NCI-H2107 treated with DMSO at 0.1 percent for 48 hours (cell line): ENCODE measurements around the gene RNF207.

Source experiments
- DNase-seq: peaks from one replicate; lab custom pipeline; 2025; ENCODE audit not compliant: unreplicated experiment; lab: John Stamatoyannopoulos, UW

The RNF207 gene

GRCh38 chr1:6248161-6248776 lies 42.4 kb downstream of the RNF207 start:
- DNase-seq = no peak

DNA sequence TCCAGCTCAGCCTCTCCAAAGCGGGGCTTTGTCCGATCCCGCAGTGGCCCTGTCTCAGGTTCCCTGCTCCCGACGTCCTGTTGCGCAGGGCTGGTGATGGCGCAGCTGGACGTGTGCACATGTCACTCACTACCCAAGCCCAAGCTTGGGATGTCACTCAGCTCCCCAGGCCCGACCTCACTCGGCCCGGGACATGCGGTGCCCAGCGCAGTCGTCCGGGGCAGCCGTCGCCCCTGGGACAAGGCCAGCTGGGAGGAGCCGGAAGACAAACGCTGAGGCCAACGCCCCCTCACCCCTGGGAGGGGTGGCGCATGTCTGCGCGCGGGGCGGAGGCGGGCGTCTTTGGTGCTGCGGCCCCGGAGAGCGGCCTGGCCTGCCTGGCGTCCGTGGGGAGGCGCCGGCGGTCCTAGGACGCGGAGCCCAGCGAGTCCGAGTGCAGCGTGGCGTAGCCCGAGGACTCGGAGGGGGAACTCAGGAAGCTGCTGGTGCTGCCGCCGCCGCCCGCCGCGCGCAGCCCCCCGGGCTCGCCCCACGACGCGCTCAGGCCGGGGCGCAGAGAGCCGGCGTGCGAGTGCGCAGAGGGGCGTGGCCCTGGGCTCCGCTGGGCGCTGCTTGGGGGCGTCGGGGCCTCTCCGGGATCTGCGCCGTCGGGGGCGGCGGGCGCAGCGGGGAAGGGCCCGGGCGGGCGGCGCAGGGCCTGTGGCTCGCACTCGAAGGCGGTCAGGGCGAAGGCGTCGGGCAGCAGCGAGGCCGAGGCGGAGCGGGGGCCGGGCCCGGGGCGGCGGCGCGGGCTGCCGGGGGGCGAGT lies 43.2 kb downstream of the RNF207 start:
- no peak for DNase-seq

GRCh38 chr1:6249739-6250689 lies 44.1 kb downstream of the RNF207 start:
- DNase-seq = no peak

GRCh38 chr1:6251233-6251632 lies 45.3 kb downstream of the RNF207 start:
- DNase-seq = no peak

- no peak for DNase-seq
Observed at GRCh38 chr1:6251681-6252373, 45.9 kb downstream of the RNF207 start.

DNA sequence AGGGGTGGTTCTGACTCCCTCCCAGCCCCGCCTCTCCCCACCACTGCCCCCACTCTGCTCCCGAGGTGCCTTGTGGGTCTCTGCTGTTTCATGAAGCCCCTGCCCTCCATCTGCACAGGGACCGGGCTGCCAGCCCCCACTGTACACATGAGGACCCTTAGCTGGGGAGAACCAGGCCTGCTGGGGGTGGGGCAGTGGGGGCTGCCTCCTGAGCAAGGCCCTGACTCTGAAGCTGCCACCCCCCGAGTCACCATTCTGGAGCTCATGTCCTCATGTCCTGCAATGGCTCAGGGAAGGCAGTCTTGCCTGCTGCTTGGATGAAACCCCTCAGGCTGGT lies 46.4 kb downstream of the RNF207 start:
- DNase-seq = no peak

- no peak for DNase-seq
Observed at GRCh38 chr1:6253380-6253779, 47.5 kb downstream of the RNF207 start.

GRCh38 chr1:6254691-6255090 lies 48.8 kb downstream of the RNF207 start:
- DNase-seq = no peak

GRCh38 chr1:6256645-6257044 lies 50.7 kb downstream of the RNF207 start:
- no peak for DNase-seq

- DNase-seq = no peak
Observed at GRCh38 chr1:6257541-6258069, 51.7 kb downstream of the RNF207 start.

GRCh38 chr1:6258675-6259074 lies 52.8 kb downstream of the RNF207 start:
- DNase-seq = no peak

DNA sequence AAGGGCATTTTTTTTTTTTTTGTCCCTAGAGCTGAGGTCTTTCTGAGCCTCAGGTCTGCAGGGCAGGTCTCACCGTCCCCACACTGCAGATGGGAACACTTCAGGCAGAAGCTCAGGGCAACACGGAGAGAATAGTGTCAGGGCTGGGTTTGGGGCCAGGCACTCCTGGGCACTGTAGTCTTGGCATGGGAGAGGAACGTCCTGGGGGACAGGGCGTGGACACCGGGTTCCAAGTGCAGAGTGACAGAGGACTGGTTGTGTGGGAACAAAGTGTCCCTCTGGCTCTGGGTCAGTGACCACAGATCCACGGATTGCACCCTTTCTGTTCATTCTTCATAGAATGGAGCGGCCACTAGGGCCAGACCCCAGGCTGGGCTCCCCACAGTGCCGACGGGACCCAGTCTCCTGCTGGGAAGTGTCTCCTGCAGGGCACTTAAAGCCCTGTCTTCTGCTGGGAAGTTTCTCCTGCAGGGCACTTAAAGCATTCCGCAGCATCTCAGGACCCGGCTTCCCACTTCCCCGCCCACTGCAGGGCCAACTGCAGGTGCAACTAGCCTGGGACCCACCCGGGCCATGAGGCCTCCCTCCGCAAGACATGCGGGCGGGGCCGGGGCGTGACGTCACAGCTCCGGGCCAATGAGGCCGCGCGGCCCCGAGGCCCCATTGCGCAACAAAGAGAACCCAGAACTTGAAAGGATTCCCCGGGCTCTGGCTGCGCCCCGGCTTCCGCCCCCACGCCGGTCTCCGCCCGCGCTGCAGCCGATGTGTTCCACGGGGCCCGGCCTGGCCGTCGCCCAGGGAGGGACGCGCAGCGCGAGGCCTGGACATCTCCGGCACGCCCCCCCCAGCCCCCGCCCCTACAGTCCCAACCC lies 53.8 kb downstream of the RNF207 start:
- DNase-seq = no peak

DNA sequence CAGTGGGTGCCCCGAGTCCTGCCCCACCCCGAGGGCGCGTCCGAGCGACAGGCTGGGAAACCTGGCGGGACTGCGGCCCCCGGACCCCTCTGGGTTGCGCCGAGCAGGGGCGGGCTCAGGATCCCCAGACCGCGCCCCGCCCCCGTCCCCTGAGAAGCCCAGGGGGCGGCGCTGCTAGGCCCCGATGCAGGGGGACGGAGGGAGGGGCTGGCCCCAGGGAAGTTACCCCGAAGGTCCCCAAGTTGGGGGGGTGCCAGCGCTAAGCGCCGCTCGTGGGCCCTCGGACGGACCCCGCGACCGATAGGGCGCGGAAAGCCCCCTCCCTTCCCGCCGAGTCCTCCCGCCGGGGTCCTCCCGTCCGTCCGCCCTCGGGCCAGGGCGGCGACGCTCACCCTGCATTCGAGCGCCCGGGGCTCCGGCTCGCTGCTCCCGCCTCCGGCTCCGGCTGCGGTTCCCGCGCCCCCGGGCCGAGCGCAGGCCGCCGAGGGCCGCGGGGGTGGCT lies 54.6 kb downstream of the RNF207 start:
- DNase-seq = no peak

DNA sequence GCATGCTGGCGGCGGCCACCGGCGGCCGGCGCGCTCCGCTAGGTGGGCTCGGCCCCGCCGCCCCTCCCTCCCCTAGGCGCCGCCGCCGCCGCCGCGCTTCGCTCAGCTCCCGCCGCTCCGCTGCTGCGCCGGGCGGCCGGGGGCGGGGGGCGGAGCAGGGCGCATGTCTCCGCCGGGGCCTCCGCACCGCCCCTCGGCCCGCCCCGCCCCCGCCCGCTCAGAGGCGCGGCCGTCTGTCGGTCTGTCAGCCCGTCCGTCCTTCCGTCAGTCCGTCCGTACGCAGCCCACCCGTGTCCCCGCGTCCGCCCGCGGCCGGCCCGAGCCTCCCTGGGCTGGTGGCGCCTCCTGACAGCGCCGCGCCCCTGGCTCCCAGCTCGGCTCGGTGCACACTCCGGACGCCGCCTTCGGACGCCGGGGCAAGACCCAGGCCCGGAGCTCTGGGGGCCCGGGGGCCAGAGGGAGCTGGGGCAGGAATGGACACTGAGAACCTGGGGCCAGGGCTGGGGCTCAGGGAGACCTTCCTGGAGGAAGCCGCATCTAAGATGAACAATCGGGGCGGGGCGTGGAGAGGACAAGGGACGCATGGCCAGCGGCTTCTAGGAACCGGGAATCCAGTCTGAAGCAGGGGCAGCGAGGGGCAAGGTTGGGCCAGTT lies 55.2 kb downstream of the RNF207 start, which contains the start of gene GPR153:
Gene GPR153, minus strand, starts transcription at position 138 of the 654 bp plus-strand sequence. CDS start 6,193 bp downstream, outside the sequence.
- DNase-seq = no peak

GRCh38 chr1:6261615-6261995 lies 55.7 kb downstream of the RNF207 start:
- DNase-seq = no peak

DNA sequence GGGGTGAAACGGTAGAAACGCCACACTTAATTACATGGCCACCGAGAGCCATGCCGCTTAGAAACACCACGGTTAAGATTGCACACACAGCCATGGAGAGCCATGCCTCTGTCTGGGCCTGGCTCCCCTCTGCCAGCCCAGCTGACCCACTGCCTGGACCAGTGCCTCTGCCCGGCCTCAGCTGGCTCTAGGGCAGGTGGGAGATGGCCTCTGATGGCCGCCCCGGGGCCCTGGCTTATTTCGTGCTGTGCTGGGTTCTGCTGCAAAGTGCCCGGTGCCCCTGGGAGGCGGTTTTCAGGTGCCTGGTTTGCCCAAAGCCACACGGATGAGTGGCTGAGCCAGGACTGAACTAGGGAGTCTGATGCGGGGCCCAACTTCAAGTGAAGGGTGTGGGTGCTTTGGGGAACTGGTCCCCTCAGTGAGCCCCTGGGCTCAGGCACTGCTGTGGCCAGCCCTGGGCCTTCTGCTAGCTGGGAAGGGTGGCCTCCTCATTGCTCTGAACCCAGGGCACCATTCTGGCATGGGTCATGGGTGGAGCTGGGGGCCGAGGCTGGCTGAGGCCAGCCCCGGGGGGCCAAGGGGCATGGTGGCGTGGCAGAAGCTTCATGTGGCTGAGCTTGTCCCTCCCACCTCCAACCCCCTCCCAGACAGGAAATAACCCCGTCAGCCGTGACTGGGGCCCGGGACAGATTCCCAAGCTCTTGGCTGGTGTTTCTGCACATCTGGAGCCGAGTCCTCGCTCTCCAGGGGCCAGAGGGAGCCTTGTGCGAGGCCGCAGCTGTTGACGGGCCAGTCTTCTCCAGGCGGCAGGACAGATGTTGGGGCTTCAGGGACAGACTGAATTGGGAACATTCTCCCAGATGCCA lies 56.9 kb downstream of the RNF207 start:
- DNase-seq = no peak

DNA sequence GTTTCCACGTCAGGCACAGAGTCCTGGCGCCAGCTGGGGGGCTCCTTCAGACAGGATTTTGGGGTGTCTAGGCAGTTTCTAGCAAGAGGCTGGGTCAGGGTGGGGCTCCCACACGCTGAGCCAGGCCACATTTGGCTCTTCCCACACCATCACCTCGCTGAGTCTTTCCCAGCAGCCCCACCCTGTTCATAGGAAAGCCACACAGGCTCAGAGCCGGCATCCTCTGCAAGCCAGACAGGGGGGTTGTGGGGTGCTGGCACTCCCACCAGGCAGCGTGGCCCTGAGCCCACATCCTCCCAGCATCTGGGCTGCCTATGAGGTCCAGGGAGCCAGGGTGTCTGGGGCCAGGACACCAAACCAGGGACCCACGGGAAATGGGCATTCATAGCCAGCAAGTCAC lies 57.8 kb downstream of the RNF207 start:
- no peak for DNase-seq

- no peak for DNase-seq
Observed at GRCh38 chr1:6265151-6265550, 59.2 kb downstream of the RNF207 start.
